ENCODE measurements around the gene TIMP3.

The TIMP3 gene

DNA sequence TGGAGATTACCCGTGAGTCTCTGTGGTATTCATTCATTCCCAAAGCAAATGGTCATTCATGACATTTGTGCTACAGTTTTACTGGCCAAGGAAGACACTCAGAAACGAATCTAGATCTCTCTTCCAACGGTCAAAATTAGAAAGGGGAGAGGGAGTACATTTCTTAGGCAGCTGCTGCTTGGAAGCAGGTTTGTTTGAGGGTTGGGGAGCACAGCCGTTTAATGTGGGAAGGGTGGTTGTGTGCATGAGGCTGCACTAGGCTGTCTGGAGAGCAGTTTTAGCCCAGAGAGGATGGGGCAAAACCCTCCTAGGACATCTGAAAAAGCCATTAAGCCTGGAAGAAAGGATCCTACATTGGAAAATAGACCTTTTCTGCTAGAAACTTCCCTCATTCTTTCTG is 29.7 kb upstream of the TIMP3 start:
- TF ChIP-seq BACH2 (CRISPR knock-in tag; IDR thresholded peaks at IDR 0.05; ENCODE audit: borderline replicate concordance) (no peak), TSHZ2 (CRISPR knock-in tag; IDR thresholded peaks at IDR 0.05) (no peak), ARNTL (CRISPR knock-in tag; IDR thresholded peaks at IDR 0.05; ENCODE audit: borderline replicate concordance, low read depth) (no peak), TOX (CRISPR knock-in tag; IDR thresholded peaks at IDR 0.05; ENCODE audit: borderline replicate concordance) (no peak), ZC3H10 (CRISPR knock-in tag; IDR thresholded peaks at IDR 0.05) (no peak), PPARA (CRISPR knock-in tag; IDR thresholded peaks at IDR 0.05; ENCODE audit: borderline replicate concordance) (no peak), ZNF70 (CRISPR knock-in tag; IDR thresholded peaks at IDR 0.05) (no peak), CSDC2 (CRISPR knock-in tag; IDR thresholded peaks at IDR 0.05) (no peak), ESRRG (CRISPR knock-in tag; IDR thresholded peaks at IDR 0.05) (no peak), ZFP3 (CRISPR knock-in tag; IDR thresholded peaks at IDR 0.05) (no peak), CSRNP3 (CRISPR knock-in tag; IDR thresholded peaks at IDR 0.05) (no peak), SNAI2 (CRISPR knock-in tag; IDR thresholded peaks at IDR 0.05) (no peak), ZFP30 (CRISPR knock-in tag; IDR thresholded peaks at IDR 0.05) (no peak), GLIS3 (CRISPR knock-in tag; IDR thresholded peaks at IDR 0.05) (no peak), ISL1 (CRISPR knock-in tag; IDR thresholded peaks at IDR 0.05) (no peak), ZNF565 (CRISPR knock-in tag; conservative IDR thresholded peaks at IDR 0.05; ENCODE audit: low read depth) (no peak), TCF4 (CRISPR knock-in tag; IDR thresholded peaks at IDR 0.05; ENCODE audit: borderline replicate concordance) (no peak), PATZ1 (CRISPR knock-in tag; IDR thresholded peaks at IDR 0.05; ENCODE audit: borderline replicate concordance) (no peak)
- TF ChIP-seq, protein P1, sequence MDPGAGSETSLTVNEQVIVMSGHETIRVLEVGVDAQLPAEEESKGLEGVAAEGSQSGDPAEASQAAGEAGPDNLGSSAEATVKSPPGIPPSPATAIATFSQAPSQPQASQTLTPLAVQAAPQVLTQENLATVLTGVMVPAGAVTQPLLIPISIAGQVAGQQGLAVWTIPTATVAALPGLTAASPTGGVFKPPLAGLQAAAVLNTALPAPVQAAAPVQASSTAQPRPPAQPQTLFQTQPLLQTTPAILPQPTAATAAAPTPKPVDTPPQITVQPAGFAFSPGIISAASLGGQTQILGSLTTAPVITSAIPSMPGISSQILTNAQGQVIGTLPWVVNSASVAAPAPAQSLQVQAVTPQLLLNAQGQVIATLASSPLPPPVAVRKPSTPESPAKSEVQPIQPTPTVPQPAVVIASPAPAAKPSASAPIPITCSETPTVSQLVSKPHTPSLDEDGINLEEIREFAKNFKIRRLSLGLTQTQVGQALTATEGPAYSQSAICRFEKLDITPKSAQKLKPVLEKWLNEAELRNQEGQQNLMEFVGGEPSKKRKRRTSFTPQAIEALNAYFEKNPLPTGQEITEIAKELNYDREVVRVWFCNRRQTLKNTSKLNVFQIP (CRISPR knock-in tag; IDR thresholded peaks at IDR 0.05; ENCODE audit: borderline replicate concordance, low read depth), result no peak
- TF ChIP-seq, protein P2, sequence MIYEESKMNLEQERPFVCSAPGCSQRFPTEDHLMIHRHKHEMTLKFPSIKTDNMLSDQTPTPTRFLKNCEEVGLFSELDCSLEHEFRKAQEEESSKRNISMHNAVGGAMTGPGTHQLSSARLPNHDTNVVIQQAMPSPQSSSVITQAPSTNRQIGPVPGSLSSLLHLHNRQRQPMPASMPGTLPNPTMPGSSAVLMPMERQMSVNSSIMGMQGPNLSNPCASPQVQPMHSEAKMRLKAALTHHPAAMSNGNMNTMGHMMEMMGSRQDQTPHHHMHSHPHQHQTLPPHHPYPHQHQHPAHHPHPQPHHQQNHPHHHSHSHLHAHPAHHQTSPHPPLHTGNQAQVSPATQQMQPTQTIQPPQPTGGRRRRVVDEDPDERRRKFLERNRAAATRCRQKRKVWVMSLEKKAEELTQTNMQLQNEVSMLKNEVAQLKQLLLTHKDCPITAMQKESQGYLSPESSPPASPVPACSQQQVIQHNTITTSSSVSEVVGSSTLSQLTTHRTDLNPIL (CRISPR knock-in tag; IDR thresholded peaks at IDR 0.05; ENCODE audit: low read depth), result no peak
- no peak for ATAC-seq

DNA sequence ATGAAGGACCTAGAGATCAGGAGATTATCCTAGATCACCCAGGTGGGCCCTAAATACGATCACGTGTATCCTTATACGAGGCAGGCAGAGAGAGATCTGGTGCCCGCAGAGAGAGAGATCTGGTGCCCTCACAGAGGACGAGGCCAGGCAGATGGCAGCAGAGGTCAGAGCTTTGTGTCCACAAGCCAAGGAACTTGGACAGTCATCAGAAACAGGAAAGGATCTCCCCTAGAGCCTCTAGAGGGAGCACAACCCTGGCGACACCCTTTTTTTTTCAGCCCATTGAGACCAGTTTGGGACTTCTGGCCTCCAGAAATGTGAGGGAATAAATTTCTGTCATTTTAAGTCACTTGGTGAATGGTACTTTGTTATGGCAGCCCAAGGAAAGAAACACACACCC is 25.5 kb upstream of the TIMP3 start:
- ATAC-seq, result no peak
- no peak for TF ChIP-seq ZFP30 (CRISPR knock-in tag; IDR thresholded peaks at IDR 0.05)
- no peak for TF ChIP-seq ZNF70 (CRISPR knock-in tag; IDR thresholded peaks at IDR 0.05)
- no peak for TF ChIP-seq PPARA (CRISPR knock-in tag; IDR thresholded peaks at IDR 0.05; ENCODE audit: borderline replicate concordance)
- no peak for TF ChIP-seq TSHZ2 (CRISPR knock-in tag; IDR thresholded peaks at IDR 0.05)
- no peak for TF ChIP-seq CSRNP3 (CRISPR knock-in tag; IDR thresholded peaks at IDR 0.05)
- TF ChIP-seq ZNF8 (CRISPR knock-in tag; IDR thresholded peaks at IDR 0.05), result no peak
- TF ChIP-seq ZNF565 (CRISPR knock-in tag; conservative IDR thresholded peaks at IDR 0.05; ENCODE audit: low read depth), result no peak
- no peak for TF ChIP-seq CSDC2 (CRISPR knock-in tag; IDR thresholded peaks at IDR 0.05)
- TF ChIP-seq BACH2 (CRISPR knock-in tag; IDR thresholded peaks at IDR 0.05; ENCODE audit: borderline replicate concordance), result no peak
- TF ChIP-seq ESRRG (CRISPR knock-in tag; IDR thresholded peaks at IDR 0.05), result no peak
- no peak for TF ChIP-seq GLIS3 (CRISPR knock-in tag; IDR thresholded peaks at IDR 0.05)
- no peak for TF ChIP-seq ZC3H10 (CRISPR knock-in tag; IDR thresholded peaks at IDR 0.05)
- TF ChIP-seq SNAI2 (CRISPR knock-in tag; IDR thresholded peaks at IDR 0.05), result no peak
- TF ChIP-seq, protein P1 (CRISPR knock-in tag; IDR thresholded peaks at IDR 0.05; ENCODE audit: borderline replicate concordance, low read depth), result no peak
- TF ChIP-seq, protein P2 (CRISPR knock-in tag; IDR thresholded peaks at IDR 0.05; ENCODE audit: low read depth), result no peak

All from SK-N-SH treated with all-trans-retinoic acid at 6 μM for 48 hours (cell line).